Pancreas (tissue), 10 donors: ENCODE results near the gene TCP11. TPM values are rescaled to one million over a fixed set of nuclear protein-coding genes. Genes with fewer than 3 reads are reported as not detected.
A peak's percentile ranks its signal among the peaks of the same experiment; 100 is the strongest.

Source experiments
- ATAC-seq, 4 donors: fragments of 200-7000 bp; cut with Tn5 transposase; one replicate each; pipeline versions ENCODE4 v1.8.0 to v1.9.1; 2020; ENCODE audit warnings: mild to moderate bottlenecking in 4 of 4, moderate library complexity in 4 of 4
- DNase-seq, 6 donors: peaks; one replicate each; pipeline ENCODE4 v3.0.0-alpha.2; 2020
- FAIRE-seq: peaks from 2 replicates; lab custom pipeline; 2012; peaks lifted over from hg19 to GRCh38; lab: Jason Lieb, UNC
- H3K27ac ChIP-seq, 4 donors: fragments of 200-600 bp; sonication (generic); 1 replicate in 3 of 4; 2 replicates in 1 of 4; pipeline versions ENCODE4 v1.5.0 to v1.8.0; 2020
- H3K27me3 ChIP-seq, 4 donors: fragments of 200-600 bp; one replicate each; pipeline ENCODE4 v1.8.0; 2021
- H3K36me3 ChIP-seq, 3 donors: fragments of 200-600 bp; sonication (generic) in 1 of 3; one replicate each; pipeline versions ENCODE4 v1.5.0 to v1.8.0; 2020 to 2021
- H3K4me1 ChIP-seq, 3 donors: fragments of 200-600 bp; one replicate each; pipeline ENCODE4 v1.8.0; 2021
- H3K4me3 ChIP-seq, 4 donors: fragments of 200-600 bp; sonication (generic) in 2 of 4; one replicate each; pipeline versions ENCODE4 v1.5.0 to v1.8.0; 2020 to 2021
- H3K9me3 ChIP-seq, 4 donors: fragments of 200-600 bp; one replicate each; pipeline ENCODE4 v1.8.0; 2021
- WGBS, 2 donors: extraction: QIAGEN DNeasy Blood & Tissue Kit; methylation state at CpG; one replicate each; pipeline ENCODE4 v1.1.7; 2013; 5-methylcytosine and 5-hydroxymethylcytosine counted together
- intact Hi-C, 3 donors: fragments of 100-400 bp; cut with DNase I; formaldehyde crosslinking; loops; one replicate each; pipeline versions ENCODE4 v1.11.1 to v1.14.2; 2022
- polyA plus RNA-seq, 2 donors: library from polyadenylated mRNA; stranded (reverse); fragments of 200-250 nt; gene quantifications; one replicate each; pipeline ENCODE4 v1.2.3, GENCODE V29; 2013
- total RNA-seq, 6 donors: library from RNA; stranded (reverse); fragmentation: NEBNext Ultra II Directional in 4 of 6; extraction: Animal tissue kit (Norgen Biotek cat#: 25700) in 4 of 6; gene quantifications; one replicate each; pipeline versions ENCODE4 v1.2.1 to v1.2.4, GENCODE V29; 2021 to 2023
- TF ChIP-seq, protein P1 (sequence below), 4 donors: fragments of 200-600 bp; sonication (generic) in 3 of 4; IDR thresholded peaks; one replicate each; pipeline versions ENCODE4 v1.5.0 to v1.8.0; 2021; ENCODE audit warnings: antibody characterized with exemption in 4 of 4
- donor health status: healthy with polysubstance abuse.
- donor health status: DM: no; HTN: no; CAD: no; lungs with moderate emphysema.
- donor health status: DM: no; HTN: no; CAD: no.
- donor health status: control.
- donor health status: control.
- donor health status: Bipolar disorder and iron deficiency.
- donor health status: DM: yes; HTN: yes; CAD: no.
- donor health status: DM: no; HTN: no; CAD: no.
- donor health status: DM: no; HTN: no; CAD: no.
- donor health status: DM: yes; HTN: yes; CAD: no.

TCP11 gene
- total and polyA plus RNA-seq, 8 donors, result 0.14 to 0.34 TPM; not detected in 6

GRCh38 chr6:35185971-35186370, 44.8 kb upstream of the TCP11 start:
- peaks cover 0 to 6% (median 0%) of the 10 kb centered on the region in 3 donors for H3K4me1 ChIP-seq
- no peaks in the 10 kb centered on the region for H3K36me3 ChIP-seq
- H3K4me3 ChIP-seq, result no peak overlapping the region
- intact Hi-C loops, result no loop called here
- DNase-seq, result no peak
- H3K27me3 ChIP-seq, result no peaks in the 10 kb centered on the region
- ATAC-seq, result no peak
- no peak overlapping the region for H3K27ac ChIP-seq
- H3K9me3 ChIP-seq, result no peaks in the 10 kb centered on the region
- TF ChIP-seq, protein P1, sequence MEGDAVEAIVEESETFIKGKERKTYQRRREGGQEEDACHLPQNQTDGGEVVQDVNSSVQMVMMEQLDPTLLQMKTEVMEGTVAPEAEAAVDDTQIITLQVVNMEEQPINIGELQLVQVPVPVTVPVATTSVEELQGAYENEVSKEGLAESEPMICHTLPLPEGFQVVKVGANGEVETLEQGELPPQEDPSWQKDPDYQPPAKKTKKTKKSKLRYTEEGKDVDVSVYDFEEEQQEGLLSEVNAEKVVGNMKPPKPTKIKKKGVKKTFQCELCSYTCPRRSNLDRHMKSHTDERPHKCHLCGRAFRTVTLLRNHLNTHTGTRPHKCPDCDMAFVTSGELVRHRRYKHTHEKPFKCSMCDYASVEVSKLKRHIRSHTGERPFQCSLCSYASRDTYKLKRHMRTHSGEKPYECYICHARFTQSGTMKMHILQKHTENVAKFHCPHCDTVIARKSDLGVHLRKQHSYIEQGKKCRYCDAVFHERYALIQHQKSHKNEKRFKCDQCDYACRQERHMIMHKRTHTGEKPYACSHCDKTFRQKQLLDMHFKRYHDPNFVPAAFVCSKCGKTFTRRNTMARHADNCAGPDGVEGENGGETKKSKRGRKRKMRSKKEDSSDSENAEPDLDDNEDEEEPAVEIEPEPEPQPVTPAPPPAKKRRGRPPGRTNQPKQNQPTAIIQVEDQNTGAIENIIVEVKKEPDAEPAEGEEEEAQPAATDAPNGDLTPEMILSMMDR (IDR thresholded peaks at IDR 0.05), result no peak
- 58 to 84% methylated on average over 1 of the region's 1 CpG for WGBS, 2 donors
- no peak for FAIRE-seq

DNA sequence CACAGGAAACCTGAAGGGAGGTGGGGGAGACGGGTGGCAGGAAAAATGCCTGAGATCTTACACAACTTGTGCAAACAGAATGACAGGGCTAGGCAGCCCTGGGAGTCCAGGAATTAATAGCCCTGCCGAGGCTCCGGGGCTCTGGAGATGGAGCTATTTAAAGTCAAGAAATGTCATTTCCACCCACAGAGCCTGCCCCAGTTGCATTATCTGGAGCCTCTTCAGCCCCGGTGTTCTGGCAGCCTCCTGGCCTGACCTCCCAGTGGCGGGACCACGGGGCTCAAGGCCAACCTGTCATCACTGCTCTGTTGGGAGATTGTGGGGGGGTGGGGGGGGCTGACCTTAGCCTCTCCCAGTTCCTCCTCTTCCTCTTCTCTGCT, 44.2 kb upstream of the TCP11 start:
- Histone ChIP-seq H3K27me3 (no peaks in the 10 kb centered on the region), H3K4me3 (no peak overlapping the region), H3K4me1 (peaks cover 0 to 6% (median 0%) of the 10 kb centered on the region in 3 donors), H3K27ac (peak overlapping the region in 2 of 4 donors; percentile 30 to 33), H3K9me3 (no peaks in the 10 kb centered on the region), H3K36me3 (no peaks in the 10 kb centered on the region)
- peak; percentile 75 to 82 (median 76) for ATAC-seq
- FAIRE-seq, result no peak
- intact Hi-C loops, result no loop called here
- TF ChIP-seq, protein P1 (IDR thresholded peaks at IDR 0.05), result no peak
- peak in 2 of 6 donors; percentile 20 to 23 for DNase-seq
- WGBS, 2 donors, result 6 to 9% methylated on average over 6 of the region's 6 CpGs

- TF ChIP-seq, protein P1 (IDR thresholded peaks at IDR 0.05), result no peak
- peaks cover 0 to 6% (median 0%) of the 10 kb centered on the region in 3 donors for H3K4me1 ChIP-seq
- ATAC-seq, result no peak
- H3K27ac ChIP-seq, result peak overlapping the region in 2 of 4 donors; percentile 30 to 33
- no peak for DNase-seq
- no peak for FAIRE-seq
- no peaks in the 10 kb centered on the region for H3K36me3 ChIP-seq
- H3K27me3 ChIP-seq, result no peaks in the 10 kb centered on the region
- intact Hi-C loops, result no loop called here
- no peaks in the 10 kb centered on the region for H3K9me3 ChIP-seq
- WGBS, 2 donors, result 52% methylated on average over 9 of the region's 9 CpGs
- no peak overlapping the region for H3K4me3 ChIP-seq
These were observed 43.6 kb upstream of the TCP11 start for GRCh38 chr6:35184580-35185301.

DNA sequence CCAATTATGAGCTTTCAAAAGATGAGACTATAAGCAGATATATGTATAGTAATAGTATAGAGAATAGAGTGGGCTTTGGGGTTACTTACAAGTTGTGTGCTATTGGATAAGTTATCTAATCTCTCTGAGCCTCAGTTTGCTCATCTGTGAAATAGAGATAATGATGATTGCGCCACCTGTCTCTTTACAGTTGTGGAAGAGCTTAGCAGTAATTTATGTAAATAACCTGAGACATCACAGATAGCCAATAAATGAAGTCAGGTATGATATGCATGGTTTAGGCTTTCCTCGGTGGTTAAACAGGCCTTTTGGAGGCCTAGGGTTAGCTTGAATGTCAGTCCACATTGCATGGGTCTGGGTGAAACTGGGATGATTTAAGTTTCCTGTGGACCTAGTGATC, 42.8 kb upstream of the TCP11 start:
- WGBS, 2 donors, result 90 to 97% methylated on average over 2 of the region's 2 CpGs
- intact Hi-C loops, result no loop called here
- no peaks in the 10 kb centered on the region for H3K9me3 ChIP-seq

More for the DNA sequence above, 42.8 kb upstream of the TCP11 start:
- no peaks in the 10 kb centered on the region for H3K36me3 ChIP-seq
- no peaks in the 10 kb centered on the region for H3K27me3 ChIP-seq
- DNase-seq (no peak), ATAC-seq (no peak), FAIRE-seq (no peak)
- H3K4me1 ChIP-seq, result peaks cover 0 to 6% (median 0%) of the 10 kb centered on the region in 3 donors
- H3K4me3 ChIP-seq, result no peak overlapping the region
- TF ChIP-seq, protein P1 (IDR thresholded peaks at IDR 0.05), result no peak
- H3K27ac ChIP-seq, result no peak overlapping the region
